ENCODE data around the gene SEL1L2. TPM values are rescaled to one million over a fixed set of nuclear protein-coding genes. Genes with fewer than 3 reads are reported as not detected.

The SEL1L2 gene
- total RNA-seq, 1 experiment from 2014 or later: not detected

DNA sequence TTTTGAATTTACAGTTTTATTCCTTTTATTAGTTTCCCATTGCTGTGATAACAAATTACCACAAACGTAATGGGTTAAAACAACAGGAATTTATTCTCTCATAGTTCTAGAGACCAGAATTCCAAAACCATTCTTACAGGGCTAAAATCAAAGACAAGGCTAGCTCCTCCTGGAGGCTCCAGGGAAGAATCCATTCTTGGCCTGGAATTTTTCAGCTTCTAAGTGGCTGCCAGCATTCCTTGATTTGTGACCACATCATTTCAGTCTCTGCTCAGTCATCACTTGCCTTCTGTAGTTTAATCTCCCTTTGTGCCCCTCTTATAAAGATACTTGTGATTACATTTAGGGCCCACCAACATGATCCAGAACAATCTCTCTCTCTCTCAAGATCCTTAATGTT lies 897 bp upstream of the SEL1L2 start:
- ChIA-PET CTCF (no interaction called here), POLR2A (ENCODE audit: low non-redundant PET) (no interaction called here)
- Histone ChIP-seq H3K27ac (ENCODE audit: low read depth, low read length, poor library complexity, severe bottlenecking) (no peak overlapping the region), H3K4me1 (ENCODE audit: insufficient read depth, low read length, poor library complexity, severe bottlenecking) (no peaks in the 10 kb centered on the region), H3K36me3 (ENCODE audit: insufficient read depth, low read length, poor library complexity, severe bottlenecking) (no peaks in the 10 kb centered on the region), H3K27me3 (replicated peaks; ENCODE audit: insufficient read depth, low read depth, low read length, poor library complexity) (peaks cover 4% of the 10 kb centered on the region), H3K4me3 (ENCODE audit: low read depth, low read length, poor library complexity, severe bottlenecking) (no peak overlapping the region), H3K9me3 (ENCODE audit: low read depth, low read length, poor library complexity, severe bottlenecking) (peaks cover 13% of the 10 kb centered on the region)
- no TSS peak for BruUV-seq (replicated peaks)
- intact Hi-C loops (cut with micrococcal nuclease; ENCODE audit: unreplicated experiment): no loop called here
- DNase-seq (ENCODE audit: low spot score): no peak
- TF ChIP-seq CTCF (conservative IDR thresholded peaks at IDR 0.05; ENCODE audit: low read depth, low read length) (no peak), EZH2 (IDR thresholded peaks at IDR 0.05; ENCODE audit: borderline replicate concordance, low read depth, low read length, poor library complexity, severe bottlenecking) (no peak)

GRCh38 chr20:13984211-13984610 lies 6.2 kb downstream of the SEL1L2 start:
- ChIA-PET CTCF (no interaction called here), POLR2A (ENCODE audit: low non-redundant PET) (no interaction called here)
- Histone ChIP-seq H3K4me1 (ENCODE audit: insufficient read depth, low read length, poor library complexity, severe bottlenecking) (no peaks in the 10 kb centered on the region), H3K27ac (ENCODE audit: low read depth, low read length, poor library complexity, severe bottlenecking) (no peak overlapping the region), H3K4me3 (ENCODE audit: low read depth, low read length, poor library complexity, severe bottlenecking) (no peak overlapping the region), H3K27me3 (replicated peaks; ENCODE audit: insufficient read depth, low read depth, low read length, poor library complexity) (no peaks in the 10 kb centered on the region), H3K36me3 (ENCODE audit: insufficient read depth, low read length, poor library complexity, severe bottlenecking) (no peaks in the 10 kb centered on the region), H3K9me3 (ENCODE audit: low read depth, low read length, poor library complexity, severe bottlenecking) (no peaks in the 10 kb centered on the region)
- intact Hi-C loops (cut with micrococcal nuclease; ENCODE audit: unreplicated experiment): no loop called here
- DNase-seq (ENCODE audit: low spot score): no peak
- BruUV-seq (replicated peaks): no TSS peak
- no peak for TF ChIP-seq CTCF (conservative IDR thresholded peaks at IDR 0.05; ENCODE audit: low read depth, low read length)
- no peak for TF ChIP-seq EZH2 (IDR thresholded peaks at IDR 0.05; ENCODE audit: borderline replicate concordance, low read depth, low read length, poor library complexity, severe bottlenecking)

DNA sequence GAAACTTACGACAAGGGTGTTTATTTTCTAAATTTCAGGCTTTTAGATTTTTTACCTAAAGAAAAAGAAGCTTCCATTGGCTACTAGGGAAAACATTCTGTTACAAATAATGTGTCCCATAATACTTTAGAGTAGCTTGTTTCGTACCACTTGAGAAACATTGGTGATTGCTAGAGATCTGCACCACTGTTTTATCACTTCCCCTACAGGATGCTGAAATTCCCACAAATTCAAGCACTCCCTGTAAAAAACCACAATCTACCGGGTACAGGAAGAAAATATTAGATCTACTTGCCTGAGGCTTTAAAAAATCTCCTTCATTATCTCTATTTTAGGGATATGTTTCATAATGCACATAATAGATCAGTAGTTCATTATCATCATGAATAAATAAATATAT lies 29.9 kb downstream of the SEL1L2 start:
- no peaks in the 10 kb centered on the region for H3K4me1 ChIP-seq (ENCODE audit: insufficient read depth, low read length, poor library complexity, severe bottlenecking)
- ChIA-PET POLR2A (ENCODE audit: low non-redundant PET) (interaction anchor here (0.7 kb wide), 1 partner anchor 14 kb away, joined by 3 read pairs; no protein-coding TSS in a partner anchor), CTCF (no interaction called here)
- H3K27me3 ChIP-seq (replicated peaks; ENCODE audit: insufficient read depth, low read depth, low read length, poor library complexity): no peaks in the 10 kb centered on the region
- H3K36me3 ChIP-seq (ENCODE audit: insufficient read depth, low read length, poor library complexity, severe bottlenecking): no peaks in the 10 kb centered on the region
- TF ChIP-seq EZH2 (IDR thresholded peaks at IDR 0.05; ENCODE audit: borderline replicate concordance, low read depth, low read length, poor library complexity, severe bottlenecking): no peak
- no peak for TF ChIP-seq CTCF (conservative IDR thresholded peaks at IDR 0.05; ENCODE audit: low read depth, low read length)
- H3K9me3 ChIP-seq (ENCODE audit: low read depth, low read length, poor library complexity, severe bottlenecking): no peaks in the 10 kb centered on the region
- intact Hi-C loops (cut with micrococcal nuclease; ENCODE audit: unreplicated experiment): no loop called here
- no peak overlapping the region for H3K4me3 ChIP-seq (ENCODE audit: low read depth, low read length, poor library complexity, severe bottlenecking)
- no TSS peak for BruUV-seq (replicated peaks)
- DNase-seq (ENCODE audit: low spot score): no peak
- H3K27ac ChIP-seq (ENCODE audit: low read depth, low read length, poor library complexity, severe bottlenecking): no peak overlapping the region

All from A673 (cell line).